ENCODE measurements around the gene FCN1.

Gene FCN1

GRCh38 chr9:134919303-134919702, 1.6 kb upstream of the FCN1 start:
- DNase-seq = no peak
- H3K27me3 Mint-ChIP-seq = peaks cover 9% of the 10 kb centered on the region
- H3K4me1 Mint-ChIP-seq (ENCODE audit: low read depth) = no peaks in the 10 kb centered on the region
- H3K9me3 Mint-ChIP-seq = peaks cover 13% of the 10 kb centered on the region
- H3K4me3 Mint-ChIP-seq = no peak overlapping the region
- H3K36me3 Mint-ChIP-seq (ENCODE audit: low read depth) = peaks cover 3% of the 10 kb centered on the region
- no peak overlapping the region for H3K27ac Mint-ChIP-seq

- peaks cover 13% of the 10 kb centered on the region for H3K9me3 Mint-ChIP-seq
- no peak overlapping the region for H3K4me3 Mint-ChIP-seq
- no peak for DNase-seq
- H3K4me1 Mint-ChIP-seq (ENCODE audit: low read depth) = no peaks in the 10 kb centered on the region
- peaks cover 9% of the 10 kb centered on the region for H3K27me3 Mint-ChIP-seq
- H3K27ac Mint-ChIP-seq = no peak overlapping the region
- H3K36me3 Mint-ChIP-seq (ENCODE audit: low read depth) = peaks cover 3% of the 10 kb centered on the region
These were observed 934 bp upstream of the FCN1 start for GRCh38 chr9:134918646-134919045.

- Mint-ChIP-seq H3K4me1 (ENCODE audit: low read depth) (no peaks in the 10 kb centered on the region), H3K9me3 (peaks cover 13% of the 10 kb centered on the region), H3K27ac (no peak overlapping the region), H3K36me3 (ENCODE audit: low read depth) (peaks cover 3% of the 10 kb centered on the region), H3K27me3 (peaks cover 24% of the 10 kb centered on the region), H3K4me3 (no peak overlapping the region)
- no peak for DNase-seq
These were observed 1.5 kb downstream of the FCN1 start for GRCh38 chr9:134916161-134916665.

GRCh38 chr9:134915046-134915985, 2.4 kb downstream of the FCN1 start:
- no peak overlapping the region for H3K4me3 Mint-ChIP-seq
- H3K27ac Mint-ChIP-seq = no peak overlapping the region
- no peak for DNase-seq
- peaks cover 3% of the 10 kb centered on the region for H3K36me3 Mint-ChIP-seq (ENCODE audit: low read depth)
- H3K4me1 Mint-ChIP-seq (ENCODE audit: low read depth) = no peaks in the 10 kb centered on the region
- H3K9me3 Mint-ChIP-seq = peaks cover 13% of the 10 kb centered on the region
- peaks cover 31% of the 10 kb centered on the region for H3K27me3 Mint-ChIP-seq

GRCh38 chr9:134914501-134914834, 3.2 kb downstream of the FCN1 start:
- H3K9me3 Mint-ChIP-seq = peaks cover 8% of the 10 kb centered on the region
- H3K27ac Mint-ChIP-seq = no peak overlapping the region
- no peak for DNase-seq
- no peaks in the 10 kb centered on the region for H3K36me3 Mint-ChIP-seq (ENCODE audit: low read depth)
- H3K27me3 Mint-ChIP-seq = peaks cover 36% of the 10 kb centered on the region
- H3K4me1 Mint-ChIP-seq (ENCODE audit: low read depth) = no peaks in the 10 kb centered on the region
- H3K4me3 Mint-ChIP-seq = no peak overlapping the region

GRCh38 chr9:134913713-134914500, 3.8 kb downstream of the FCN1 start:
- DNase-seq = no peak
- Mint-ChIP-seq H3K4me3 (no peak overlapping the region), H3K4me1 (ENCODE audit: low read depth) (no peaks in the 10 kb centered on the region), H3K27ac (no peak overlapping the region), H3K36me3 (ENCODE audit: low read depth) (no peaks in the 10 kb centered on the region), H3K9me3 (peaks cover 4% of the 10 kb centered on the region), H3K27me3 (peaks cover 41% of the 10 kb centered on the region)

GRCh38 chr9:134913041-134913712, 4.5 kb downstream of the FCN1 start:
- H3K4me3 Mint-ChIP-seq = no peak overlapping the region
- no peak overlapping the region for H3K27ac Mint-ChIP-seq
- H3K4me1 Mint-ChIP-seq (ENCODE audit: low read depth) = no peaks in the 10 kb centered on the region
- H3K27me3 Mint-ChIP-seq = peaks cover 45% of the 10 kb centered on the region
- DNase-seq = no peak
- H3K9me3 Mint-ChIP-seq = peaks cover 1% of the 10 kb centered on the region
- no peaks in the 10 kb centered on the region for H3K36me3 Mint-ChIP-seq (ENCODE audit: low read depth)

GRCh38 chr9:134912126-134912840, 5.4 kb downstream of the FCN1 start:
- no peak for DNase-seq
- Mint-ChIP-seq H3K27ac (no peak overlapping the region), H3K36me3 (ENCODE audit: low read depth) (no peaks in the 10 kb centered on the region), H3K27me3 (peaks cover 45% of the 10 kb centered on the region), H3K4me1 (ENCODE audit: low read depth) (no peaks in the 10 kb centered on the region), H3K4me3 (no peak overlapping the region), H3K9me3 (no peaks in the 10 kb centered on the region)

GRCh38 chr9:134909511-134910481, 7.9 kb downstream of the FCN1 start:
- DNase-seq = no peak
- Mint-ChIP-seq H3K4me3 (no peak overlapping the region), H3K36me3 (ENCODE audit: low read depth) (no peaks in the 10 kb centered on the region), H3K27ac (no peak overlapping the region), H3K9me3 (no peaks in the 10 kb centered on the region), H3K4me1 (ENCODE audit: low read depth) (no peaks in the 10 kb centered on the region), H3K27me3 (peaks cover 43% of the 10 kb centered on the region)

- H3K9me3 Mint-ChIP-seq = no peaks in the 10 kb centered on the region
- H3K27me3 Mint-ChIP-seq = peaks cover 42% of the 10 kb centered on the region
- H3K4me1 Mint-ChIP-seq (ENCODE audit: low read depth) = no peaks in the 10 kb centered on the region
- no peak for DNase-seq
- no peak overlapping the region for H3K4me3 Mint-ChIP-seq
- no peaks in the 10 kb centered on the region for H3K36me3 Mint-ChIP-seq (ENCODE audit: low read depth)
- no peak overlapping the region for H3K27ac Mint-ChIP-seq
These were observed 9.0 kb downstream of the FCN1 start for GRCh38 chr9:134908524-134909309.

- H3K4me3 Mint-ChIP-seq = no peak overlapping the region
- no peaks in the 10 kb centered on the region for H3K4me1 Mint-ChIP-seq (ENCODE audit: low read depth)
- peaks cover 19% of the 10 kb centered on the region for H3K27me3 Mint-ChIP-seq
- no peak overlapping the region for H3K27ac Mint-ChIP-seq
- no peaks in the 10 kb centered on the region for H3K36me3 Mint-ChIP-seq (ENCODE audit: low read depth)
- peaks cover 14% of the 10 kb centered on the region for H3K9me3 Mint-ChIP-seq
- no peak for DNase-seq
These were observed 14.8 kb downstream of the FCN1 start for GRCh38 chr9:134902936-134903335.

- Mint-ChIP-seq H3K9me3 (peaks cover 14% of the 10 kb centered on the region), H3K4me1 (ENCODE audit: low read depth) (no peaks in the 10 kb centered on the region), H3K27ac (no peak overlapping the region), H3K27me3 (peaks cover 33% of the 10 kb centered on the region), H3K36me3 (ENCODE audit: low read depth) (no peaks in the 10 kb centered on the region), H3K4me3 (no peak overlapping the region)
- DNase-seq = no peak
These were observed 17.9 kb downstream of the FCN1 start for GRCh38 chr9:134899818-134900217.
